AG09309 (cell line): ENCODE measurements around the gene EFTUD2.

Source experiments
- DNase-seq: peaks from one replicate; pipeline ENCODE4 v3.0.0-alpha.2; 2010; ENCODE audit warnings: low read depth
- H3K4me3 ChIP-seq: 2 replicates; pipeline ENCODE4 v1.5.1; 2011; ENCODE audit warnings: mild to moderate bottlenecking, low read depth, low read length, moderate library complexity; ENCODE audit not compliant: control insufficient read depth
- CTCF ChIP-seq: IDR thresholded peaks from 2 replicates; pipeline ENCODE4 v1.5.1; 2011; ENCODE audit warnings: mild to moderate bottlenecking, low read depth, low read length, inconsistent platforms; ENCODE audit not compliant: insufficient read depth, control insufficient read depth; ENCODE audit errors: missing control alignments

EFTUD2 gene

GRCh38 chr17:44915321-44915726 is 16.1 kb upstream of the EFTUD2 start, which contains the start of gene GFAP:
GFAP (minus strand) TSS chr17:44915500; CDS start chr17:44915486, 14 bp downstream.
- TF ChIP-seq CTCF, result no peak
- DNase-seq, result no peak

GRCh38 chr17:44914698-44915271 is 15.5 kb upstream of the EFTUD2 start:
- TF ChIP-seq CTCF, result no peak
- H3K4me3 ChIP-seq, result no peak overlapping the region
- no peak for DNase-seq

More at GRCh38 chr17:44915321-44915726, 16.1 kb upstream of the EFTUD2 start, which contains the start of gene GFAP:
- no peak within 1 kb of the TSS for H3K4me3 ChIP-seq

GRCh38 chr17:44914148-44914547 is 14.9 kb upstream of the EFTUD2 start:
- no peak for TF ChIP-seq CTCF
- no peak for DNase-seq
- H3K4me3 ChIP-seq, result no peak overlapping the region

GRCh38 chr17:44913676-44914075 is 14.4 kb upstream of the EFTUD2 start:
- DNase-seq, result no peak
- no peak overlapping the region for H3K4me3 ChIP-seq
- TF ChIP-seq CTCF, result no peak

GRCh38 chr17:44912763-44913544 is 13.7 kb upstream of the EFTUD2 start:
- no peak for DNase-seq
- TF ChIP-seq CTCF, result no peak
- no peak overlapping the region for H3K4me3 ChIP-seq

- H3K4me3 ChIP-seq, result no peak overlapping the region
- peak; percentile 51 for TF ChIP-seq CTCF
- no peak for DNase-seq
Observed at GRCh38 chr17:44911133-44912001, 12.1 kb upstream of the EFTUD2 start.
